H1 (cell line): Measurements from ENCODE around the gene C14orf132. TPM values are rescaled to one million over a fixed set of nuclear protein-coding genes. Genes with fewer than 3 reads are reported as not detected.

Experiments
- CHD2 ChIP-seq: IDR thresholded peaks from 2 replicates; pipeline ENCODE4 v1.6.1; 2012; ENCODE audit warnings: low read length, improper control_type of control experiment
- KDM4A ChIP-seq: IDR thresholded peaks from one replicate; pipeline ENCODE4 v1.7.1; 2012; ENCODE audit warnings: low read depth, mild to moderate bottlenecking, moderate library complexity, low read length, inconsistent platforms; ENCODE audit not compliant: severe bottlenecking
- POLR2A ChIP-seq, 2 experiments: IDR thresholded peaks; 1 replicate in 1 of 2; 2 replicates in 1 of 2; pipeline ENCODE4 v1.6.1; 2011; ENCODE audit warnings: low read depth in 2 of 2, low read length in 2 of 2, mild to moderate bottlenecking in 2 of 2; ENCODE audit errors: control extremely low read depth in 1 of 2
- POLR2AphosphoS5 ChIP-seq: IDR thresholded peaks from 2 replicates; pipeline ENCODE4 v1.6.1; 2011; ENCODE audit warnings: low read depth, low read length
- POU5F1 ChIP-seq: IDR thresholded peaks from 2 replicates; pipeline ENCODE4 v1.6.1; 2011; ENCODE audit warnings: low read depth, mild to moderate bottlenecking, low read length, moderate library complexity
- polyA plus RNA-seq, 7 experiments: library from polyadenylated mRNA; depleted of rRNA in 3 of 7; stranded (reverse) in 5 of 7; unstranded in 2 of 7; fragments of >200 nt in 5 of 7; fragments of 200-250 nt in 2 of 7; gene quantifications; 1 replicate in 5 of 7; 2 replicates in 1 of 7; 4 replicates in 1 of 7; pipeline versions ENCODE4 v1.2.1 to v1.2.3, GENCODE V29; 2011 to 2013; ENCODE audit warnings: missing spikeins in 2 of 7, mixed read lengths in 2 of 7
- total RNA-seq: library from RNA; stranded (reverse); fragmentation: NEBNext Ultra II Directional; extraction: Animal tissue kit (Norgen Biotek cat#: 25700); gene quantifications from 2 replicates; pipeline ENCODE4 v1.2.1, GENCODE V29; 2021

The C14orf132 gene
- total and polyA plus RNA-seq, 2 of the 8 experiments (the other 6 are each of a cell fraction or from before 2014, with no cell fraction given): 11.7 to 32.5 TPM

- TF ChIP-seq CHD2: no peak
- TF ChIP-seq KDM4A: no peak
- no peak for TF ChIP-seq POLR2AphosphoS5
- no peak for TF ChIP-seq POU5F1
- no peak for TF ChIP-seq POLR2A (IDR thresholded peaks at IDR 0.05; ENCODE audit: control extremely low read depth in 1 of 2, low read depth in 2 of 2, low read length in 2 of 2)
Observed at GRCh38 chr14:96040828-96041371, 1.7 kb downstream of the C14orf132 start (continued).
